GM12878 (cell line): Measurements from ENCODE around the gene RETN.

Source experiments
- JUNB ChIP-seq: IDR thresholded peaks from 2 replicates; pipeline ENCODE4 v1.6.1; 2016; ENCODE audit warnings: antibody characterized with exemption, mild to moderate bottlenecking
- NFIC ChIP-seq: IDR thresholded peaks from 2 replicates; pipeline ENCODE4 v1.6.1; 2012; ENCODE audit warnings: low read depth, mild to moderate bottlenecking, inconsistent platforms, low read length, moderate library complexity
- POU2F2 ChIP-seq: IDR thresholded peaks from 3 replicates; pipeline ENCODE4 v1.6.1; 2011; ENCODE audit warnings: low read depth, mild to moderate bottlenecking, low read length, borderline replicate concordance
- YY1 ChIP-seq: IDR thresholded peaks from 2 replicates; pipeline ENCODE4 v1.6.1; 2011; ENCODE audit warnings: low read depth, mild to moderate bottlenecking, low read length
- TF ChIP-seq, protein P1 (sequence below): IDR thresholded peaks from 2 replicates; pipeline ENCODE4 v1.6.1; 2012; ENCODE audit warnings: low read depth, low read length, improper control_type of control experiment
- TF ChIP-seq, protein P2 (sequence below), 3 experiments: IDR thresholded peaks in 2 of 3; conservative IDR thresholded peaks in 1 of 3; 2 replicates each; pipeline ENCODE4 v1.5.1; 2011; ENCODE audit warnings: low read depth in 3 of 3, low read length in 3 of 3, mild to moderate bottlenecking in 3 of 3, control low read depth in 2 of 3, moderate library complexity in 2 of 3, inconsistent platforms in 1 of 3, mixed read lengths in 1 of 3; ENCODE audit not compliant: control insufficient read depth in 2 of 3, insufficient read depth in 1 of 3; ENCODE audit errors: extremely low read depth in 1 of 3

DNA sequence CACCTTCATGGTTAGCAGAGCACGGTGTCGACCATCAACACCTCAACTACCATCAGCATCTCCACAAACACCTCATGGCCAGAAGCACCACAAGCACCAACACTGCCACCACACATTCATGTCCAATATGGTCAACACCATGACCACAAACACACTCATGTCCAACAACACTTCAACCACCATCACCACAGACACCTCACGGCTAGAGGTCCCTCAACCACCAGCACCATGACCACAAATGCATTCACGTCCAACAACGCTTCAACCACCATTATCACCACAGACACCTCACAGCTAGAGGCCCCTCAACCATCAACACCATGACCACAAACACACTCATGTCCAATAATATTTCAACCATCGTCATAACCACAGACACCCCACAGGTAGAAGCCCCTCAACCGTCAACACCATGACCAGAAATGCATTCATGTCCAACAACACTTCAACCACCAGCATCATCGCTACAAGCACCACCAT lies 22.0 kb downstream of the RETN start:
- TF ChIP-seq NFIC (peak; percentile 76), YY1 (peak; percentile 14; the same call in 1 of the 2 replicates), POU2F2 (peak; percentile 85; the same call in 2 of the 3 replicates), JUNB (no peak)
- TF ChIP-seq, protein P1, sequence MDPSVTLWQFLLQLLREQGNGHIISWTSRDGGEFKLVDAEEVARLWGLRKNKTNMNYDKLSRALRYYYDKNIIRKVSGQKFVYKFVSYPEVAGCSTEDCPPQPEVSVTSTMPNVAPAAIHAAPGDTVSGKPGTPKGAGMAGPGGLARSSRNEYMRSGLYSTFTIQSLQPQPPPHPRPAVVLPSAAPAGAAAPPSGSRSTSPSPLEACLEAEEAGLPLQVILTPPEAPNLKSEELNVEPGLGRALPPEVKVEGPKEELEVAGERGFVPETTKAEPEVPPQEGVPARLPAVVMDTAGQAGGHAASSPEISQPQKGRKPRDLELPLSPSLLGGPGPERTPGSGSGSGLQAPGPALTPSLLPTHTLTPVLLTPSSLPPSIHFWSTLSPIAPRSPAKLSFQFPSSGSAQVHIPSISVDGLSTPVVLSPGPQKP, result no peak
- TF ChIP-seq, protein P2, sequence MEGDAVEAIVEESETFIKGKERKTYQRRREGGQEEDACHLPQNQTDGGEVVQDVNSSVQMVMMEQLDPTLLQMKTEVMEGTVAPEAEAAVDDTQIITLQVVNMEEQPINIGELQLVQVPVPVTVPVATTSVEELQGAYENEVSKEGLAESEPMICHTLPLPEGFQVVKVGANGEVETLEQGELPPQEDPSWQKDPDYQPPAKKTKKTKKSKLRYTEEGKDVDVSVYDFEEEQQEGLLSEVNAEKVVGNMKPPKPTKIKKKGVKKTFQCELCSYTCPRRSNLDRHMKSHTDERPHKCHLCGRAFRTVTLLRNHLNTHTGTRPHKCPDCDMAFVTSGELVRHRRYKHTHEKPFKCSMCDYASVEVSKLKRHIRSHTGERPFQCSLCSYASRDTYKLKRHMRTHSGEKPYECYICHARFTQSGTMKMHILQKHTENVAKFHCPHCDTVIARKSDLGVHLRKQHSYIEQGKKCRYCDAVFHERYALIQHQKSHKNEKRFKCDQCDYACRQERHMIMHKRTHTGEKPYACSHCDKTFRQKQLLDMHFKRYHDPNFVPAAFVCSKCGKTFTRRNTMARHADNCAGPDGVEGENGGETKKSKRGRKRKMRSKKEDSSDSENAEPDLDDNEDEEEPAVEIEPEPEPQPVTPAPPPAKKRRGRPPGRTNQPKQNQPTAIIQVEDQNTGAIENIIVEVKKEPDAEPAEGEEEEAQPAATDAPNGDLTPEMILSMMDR (IDR thresholded peaks at IDR 0.05 in 2 of 3, conservative IDR thresholded peaks at IDR 0.05 in 1 of 3; ENCODE audit: control insufficient read depth in 2 of 3, extremely low read depth in 1 of 3, insufficient read depth in 1 of 3, low read depth in 3 of 3, low read length in 3 of 3), result no peak
